ENCODE measurements around the gene TSEN2.
"Not testable (repeated sequence)": the region's sequence is repeated elsewhere in the genome, so short reads cannot be mapped to it uniquely, and the experiment has no call there.

TSEN2 gene

GRCh38 chr3:12452361-12453330 lies 31.6 kb upstream of the TSEN2 start:
- DNase-seq, result no peak

- DNase-seq, result no peak
Observed at GRCh38 chr3:12454076-12454815, 30.0 kb upstream of the TSEN2 start.

GRCh38 chr3:12454816-12455121 lies 29.5 kb upstream of the TSEN2 start:
- peak; percentile 26 for DNase-seq

- DNase-seq, result no peak
Observed at GRCh38 chr3:12455740-12456139, 28.5 kb upstream of the TSEN2 start.

- DNase-seq, result no peak
Observed at GRCh38 chr3:12456441-12456840, 27.8 kb upstream of the TSEN2 start.

GRCh38 chr3:12457380-12457779 lies 26.9 kb upstream of the TSEN2 start:
- DNase-seq, result not testable (repeated sequence)

- no peak for DNase-seq
Observed at GRCh38 chr3:12458901-12459300, 25.4 kb upstream of the TSEN2 start.

- no peak for DNase-seq
Observed at GRCh38 chr3:12460127-12460526, 24.2 kb upstream of the TSEN2 start.

GRCh38 chr3:12461097-12461649 lies 23.1 kb upstream of the TSEN2 start:
- no peak for DNase-seq

GRCh38 chr3:12462159-12462947 lies 21.9 kb upstream of the TSEN2 start:
- DNase-seq, result no peak

GRCh38 chr3:12463686-12464085 lies 20.6 kb upstream of the TSEN2 start:
- no peak for DNase-seq

GRCh38 chr3:12464181-12464580 lies 20.1 kb upstream of the TSEN2 start:
- no peak for DNase-seq

GRCh38 chr3:12465151-12465835 lies 19.0 kb upstream of the TSEN2 start:
- no peak for DNase-seq

- no peak for DNase-seq
Observed at GRCh38 chr3:12465836-12466225, 18.4 kb upstream of the TSEN2 start.

- no peak for DNase-seq
Observed at GRCh38 chr3:12467746-12468145, 16.5 kb upstream of the TSEN2 start.

GRCh38 chr3:12468276-12468675 lies 16.0 kb upstream of the TSEN2 start:
- no peak for DNase-seq

GRCh38 chr3:12468757-12469156 lies 15.5 kb upstream of the TSEN2 start:
- no peak for DNase-seq

GRCh38 chr3:12469222-12469621 lies 15.1 kb upstream of the TSEN2 start:
- DNase-seq, result not testable (repeated sequence)

- DNase-seq, result peak; percentile 57
Observed at GRCh38 chr3:12470111-12470510, 14.2 kb upstream of the TSEN2 start.

- DNase-seq, result no peak
Observed at GRCh38 chr3:12470680-12471079, 13.6 kb upstream of the TSEN2 start.

- no peak for DNase-seq
Observed at GRCh38 chr3:12471241-12471640, 13.0 kb upstream of the TSEN2 start.

GRCh38 chr3:12472000-12472610 lies 12.2 kb upstream of the TSEN2 start:
- DNase-seq, result peak; percentile 44
